Jurkat, Clone E6-1 (cell line): ENCODE results near the gene DROSHA.
"Not testable (repeated sequence)": the region's sequence is repeated elsewhere in the genome, so short reads cannot be mapped to it uniquely, and the experiment has no call there.

Source experiments
- DNase-seq: peaks from one replicate; pipeline ENCODE4 v3.0.0-alpha.2; 2011; ENCODE audit warnings: low read depth, low spot score
- H3K4me3 ChIP-seq: 2 replicates; pipeline ENCODE4 v1.5.1; 2011; ENCODE audit warnings: mild to moderate bottlenecking, low read length, control low read depth, moderate library complexity

The DROSHA gene

GRCh38 chr5:31397926-31398557 is 133.9 kb downstream of the DROSHA start:
- H3K4me3 ChIP-seq: no peak overlapping the region
- DNase-seq: no peak

GRCh38 chr5:31396611-31397295 is 135.1 kb downstream of the DROSHA start:
- H3K4me3 ChIP-seq: no peak overlapping the region
- DNase-seq: no peak

GRCh38 chr5:31395450-31396045 is 136.3 kb downstream of the DROSHA start:
- not testable (repeated sequence) for DNase-seq, H3K4me3 ChIP-seq

- DNase-seq: no peak
- H3K4me3 ChIP-seq: no peak overlapping the region
Observed at GRCh38 chr5:31393126-31393525, 138.8 kb downstream of the DROSHA start.

GRCh38 chr5:31392061-31392460 is 139.8 kb downstream of the DROSHA start:
- no peak overlapping the region for H3K4me3 ChIP-seq
- DNase-seq: no peak

GRCh38 chr5:31390256-31390655 is 141.6 kb downstream of the DROSHA start:
- no peak for DNase-seq
- H3K4me3 ChIP-seq: no peak overlapping the region

- no peak for DNase-seq
- H3K4me3 ChIP-seq: no peak overlapping the region
Observed at GRCh38 chr5:31385774-31386537, 145.9 kb downstream of the DROSHA start.

- no peak for DNase-seq
- no peak overlapping the region for H3K4me3 ChIP-seq
Observed at GRCh38 chr5:31383734-31384133, 148.2 kb downstream of the DROSHA start.

- H3K4me3 ChIP-seq: no peak overlapping the region
- DNase-seq: no peak
Observed at GRCh38 chr5:31382051-31382878, 149.6 kb downstream of the DROSHA start.

- H3K4me3 ChIP-seq: no peak overlapping the region
- DNase-seq: no peak
Observed at GRCh38 chr5:31381299-31381698, 150.6 kb downstream of the DROSHA start.

GRCh38 chr5:31380049-31380448 is 151.8 kb downstream of the DROSHA start:
- no peak overlapping the region for H3K4me3 ChIP-seq
- no peak for DNase-seq

GRCh38 chr5:31378838-31379237 is 153.1 kb downstream of the DROSHA start:
- DNase-seq: no peak
- H3K4me3 ChIP-seq: no peak overlapping the region

- no peak for DNase-seq
- H3K4me3 ChIP-seq: no peak overlapping the region
Observed at GRCh38 chr5:31378136-31378535, 153.8 kb downstream of the DROSHA start.

- DNase-seq: no peak
- H3K4me3 ChIP-seq: no peak overlapping the region
Observed at GRCh38 chr5:31377274-31377946, 154.5 kb downstream of the DROSHA start.

- DNase-seq: no peak
- no peak overlapping the region for H3K4me3 ChIP-seq
Observed at GRCh38 chr5:31375999-31376720, 155.7 kb downstream of the DROSHA start.

GRCh38 chr5:31372124-31372523 is 159.8 kb downstream of the DROSHA start:
- no peak for DNase-seq
- no peak overlapping the region for H3K4me3 ChIP-seq

GRCh38 chr5:31366941-31367340 is 165.0 kb downstream of the DROSHA start:
- H3K4me3 ChIP-seq: no peak overlapping the region
- no peak for DNase-seq

- DNase-seq: no peak
- no peak overlapping the region for H3K4me3 ChIP-seq
Observed at GRCh38 chr5:31365776-31366175, 166.1 kb downstream of the DROSHA start.
